IMR-90 (cell line): Measurements from ENCODE around the gene METTL23. TPM values are rescaled to one million over a fixed set of nuclear protein-coding genes. Genes with fewer than 3 reads are reported as not detected.

Experiments used
- ATAC-seq: fragments of 200-7000 bp; cut with Tn5 transposase; 2 replicates; pipeline ENCODE4 v1.9.1; 2020; ENCODE audit warnings: low read depth, mild to moderate bottlenecking, moderate library complexity
- BruUV-seq: library from RNA; stranded (reverse); fragments of 400-500 nt; replicated peaks from 2 replicates; lab custom pipeline; 2021; lab: Mats Ljungman, UMichigan
- CTCF ChIA-PET: fragments of 300-600 bp; formaldehyde crosslinking; extraction: SDS; loops from one replicate; lab custom pipeline; 2021; ENCODE audit warnings: antibody characterized with exemption; lab: Yijun Ruan, JAX
- POLR2A ChIA-PET: fragments of 300-600 bp; sonication (Branson Sonifier 250); formaldehyde crosslinking; loops from one replicate; lab custom pipeline; 2022; ENCODE audit warnings: antibody characterized with exemption; ENCODE audit not compliant: unreplicated experiment; lab: Charles Lee
- DNase-seq: peaks from one replicate; pipeline ENCODE4 v3.0.0; 2013
- H2AFZ ChIP-seq: replicated peaks from 2 replicates; pipeline ENCODE3; 2013; ENCODE audit warnings: low read length, mild to moderate bottlenecking; ENCODE audit not compliant: poor library complexity
- H2AK5ac ChIP-seq: 2 replicates; pipeline ENCODE4 v1.6.1; 2013; ENCODE audit warnings: low read depth, low read length, inconsistent platforms
- H2AK9ac ChIP-seq: replicated peaks from 2 replicates; pipeline ENCODE3; 2013; ENCODE audit warnings: mild to moderate bottlenecking, low read depth, low read length, moderate library complexity; ENCODE audit not compliant: poor library complexity
- H2BK120ac ChIP-seq: 2 replicates; pipeline ENCODE4 v1.6.1; 2013; ENCODE audit warnings: low read depth, low read length, inconsistent platforms
- H2BK15ac ChIP-seq: 3 replicates; pipeline ENCODE4 v1.6.1; 2013; ENCODE audit warnings: low read depth, low read length, inconsistent platforms
- H2BK20ac ChIP-seq: 2 replicates; pipeline ENCODE4 v1.6.1; 2013; ENCODE audit warnings: low read depth, mild to moderate bottlenecking, inconsistent platforms, low read length, moderate library complexity
- H2BK5ac ChIP-seq: 2 replicates; pipeline ENCODE4 v1.6.1; 2013; ENCODE audit warnings: mild to moderate bottlenecking, low read depth, low read length, inconsistent platforms; ENCODE audit not compliant: poor library complexity, severe bottlenecking
- H3K14ac ChIP-seq: replicated peaks from 2 replicates; pipeline ENCODE4 v1.6.1; 2013; ENCODE audit warnings: low read depth, low read length, inconsistent platforms
- H3K18ac ChIP-seq: 2 replicates; pipeline ENCODE4 v1.6.1; 2013; ENCODE audit warnings: low read depth, low read length, control low read depth
- H3K23ac ChIP-seq: 2 replicates; pipeline ENCODE4 v1.6.1; 2013; ENCODE audit warnings: low read depth, low read length, inconsistent platforms
- H3K27ac ChIP-seq: 2 replicates; pipeline ENCODE4 v1.5.1; 2013; ENCODE audit warnings: mild to moderate bottlenecking, control low read depth, low read length; ENCODE audit not compliant: insufficient read depth
- H3K27me3 ChIP-seq: 2 replicates; pipeline ENCODE4 v1.6.1; 2013; ENCODE audit warnings: low read length; ENCODE audit not compliant: control insufficient read depth, insufficient read depth
- H3K36me3 ChIP-seq: 2 replicates; pipeline ENCODE4 v1.6.1; 2013; ENCODE audit warnings: low read length, mixed read lengths; ENCODE audit not compliant: control insufficient read depth, insufficient read depth
- H3K4ac ChIP-seq: 2 replicates; pipeline ENCODE4 v1.6.1; 2013; ENCODE audit warnings: low read depth, low read length, inconsistent platforms
- H3K4me1 ChIP-seq: 2 replicates; pipeline ENCODE4 v1.6.1; 2013; ENCODE audit warnings: low read length, mixed read lengths; ENCODE audit not compliant: control insufficient read depth, insufficient read depth
- H3K4me2 ChIP-seq: 2 replicates; pipeline ENCODE4 v1.6.1; 2013; ENCODE audit warnings: low read depth, mild to moderate bottlenecking, control low read depth, low read length, moderate library complexity
- H3K4me3 ChIP-seq: 2 replicates; pipeline ENCODE4 v1.5.1; 2013; ENCODE audit warnings: low read depth, mild to moderate bottlenecking, control low read depth, low read length, moderate library complexity; ENCODE audit not compliant: insufficient read depth
- H3K56ac ChIP-seq: 2 replicates; pipeline ENCODE4 v1.6.1; 2013; ENCODE audit warnings: low read length, inconsistent platforms; ENCODE audit not compliant: insufficient read depth; ENCODE audit errors: extremely low read depth
- H3K79me1 ChIP-seq, 2 experiments: 2 replicates each; pipeline ENCODE4 v1.6.1; 2013; ENCODE audit warnings: low read length in 2 of 2, inconsistent platforms in 1 of 2, low read depth in 1 of 2
- H3K9ac ChIP-seq: 2 replicates; pipeline ENCODE4 v1.6.1; 2013; ENCODE audit warnings: low read depth, low read length, control low read depth
- H3K9me1 ChIP-seq: 2 replicates; pipeline ENCODE4 v1.6.1; 2013; ENCODE audit warnings: low read length, inconsistent platforms; ENCODE audit not compliant: insufficient read depth
- H3K9me3 ChIP-seq: 2 replicates; pipeline ENCODE4 v1.6.1; 2013; ENCODE audit warnings: low read length; ENCODE audit not compliant: control insufficient read depth, insufficient read depth
- H4K20me1 ChIP-seq: 2 replicates; pipeline ENCODE4 v1.6.1; 2013; ENCODE audit warnings: low read length, inconsistent platforms; ENCODE audit not compliant: insufficient read depth
- H4K5ac ChIP-seq: 2 replicates; pipeline ENCODE4 v1.6.1; 2013; ENCODE audit warnings: mild to moderate bottlenecking, low read depth, low read length, control low read depth
- H4K8ac ChIP-seq, 2 experiments: 2 replicates each; pipeline ENCODE4 v1.6.1; 2013; ENCODE audit warnings: low read depth in 2 of 2, low read length in 2 of 2, control low read depth in 1 of 2, inconsistent platforms in 1 of 2
- H4K91ac ChIP-seq: 2 replicates; pipeline ENCODE4 v1.6.1; 2013; ENCODE audit warnings: low read depth, low read length, inconsistent platforms; ENCODE audit not compliant: insufficient read depth
- CHD1 ChIP-seq: IDR thresholded peaks from 2 replicates; pipeline ENCODE4 v1.6.1; 2012; ENCODE audit warnings: low read depth, low read length, improper control_type of control experiment
- NFE2L2 ChIP-seq: fragments of 150-350 bp; IDR thresholded peaks from 2 replicates; pipeline ENCODE4 v1.6.1; 2016; ENCODE audit warnings: low read depth, mild to moderate bottlenecking, low read length
- WGBS, 2 experiments: methylation state at CpG; one replicate each; pipeline versions ENCODE4 v1.1.5 to v1.1.7; 2013; ENCODE audit warnings: missing lambda C conversion rate in 2 of 2; ENCODE audit not compliant: insufficient read length in 1 of 2; ENCODE audit errors: extremely low coverage in 2 of 2; 5-methylcytosine and 5-hydroxymethylcytosine counted together
- dilution Hi-C: fragments of 300-500 bp; cut with HindIII; formaldehyde crosslinking; loops from one replicate; pipeline ENCODE4 v1.14.3; 2018; ENCODE audit warnings: low sequenced_read_pairs; ENCODE audit not compliant: unreplicated experiment
- in situ Hi-C: fragments of 300-500 bp; cut with MboI; formaldehyde crosslinking; loops from 3 replicates; pipeline ENCODE4 v1.14.3; 2019; ENCODE audit warnings: low sequenced_read_pairs, inconsistent platforms, mixed read lengths
- intact Hi-C: fragments of 100-400 bp; cut with micrococcal nuclease; formaldehyde crosslinking; loops from 2 replicates; pipeline ENCODE4 v1.10.0; 2022
- polyA plus RNA-seq, 3 experiments: library from polyadenylated mRNA; depleted of rRNA; stranded (reverse); fragments of >200 nt; gene quantifications; 2 replicates each; pipeline ENCODE4 v1.2.3, GENCODE V29; 2012; ENCODE audit warnings: low replicate concordance in 1 of 3
- total RNA-seq: library from RNA; depleted of rRNA; stranded (reverse); fragments of >200 nt; gene quantifications from 2 replicates; pipeline ENCODE4 v1.2.3, GENCODE V29; 2012

Gene METTL23
- total and polyA plus RNA-seq, 2 of the 4 experiments (the other 2 are of a cell fraction): 18.8 to 32.1 TPM

GRCh38 chr17:76683921-76684745 is 42.5 kb upstream of the METTL23 start:
- Histone ChIP-seq H2BK20ac (no peak overlapping the region), H3K4ac (no peak overlapping the region), H3K14ac (no peak overlapping the region), H3K9ac (no peak overlapping the region), H3K9me3 (no peaks in the 10 kb centered on the region), H3K56ac (no peak overlapping the region), H2AK5ac (no peak overlapping the region), H4K5ac (no peak overlapping the region), H3K27ac (no peak overlapping the region), H2AK9ac (peak overlapping the region; percentile 9), H2BK5ac (no peak overlapping the region), H3K9me1 (peaks cover 6% of the 10 kb centered on the region), H2BK120ac (no peak overlapping the region), H3K27me3 (no peaks in the 10 kb centered on the region), H3K4me1 (peaks cover 22% of the 10 kb centered on the region), H4K91ac (no peak overlapping the region), H4K20me1 (peaks cover 34% of the 10 kb centered on the region), H3K18ac (no peak overlapping the region), H2AFZ (no peak overlapping the region), H2BK15ac (no peak overlapping the region), H4K8ac (no peak overlapping the region), H3K79me1 (peaks cover 5 to 68% of the 10 kb centered on the region in 2 experiments; a peak in 3 of 4 replicates), H3K36me3 (peaks cover 49% of the 10 kb centered on the region), H3K23ac (no peak overlapping the region), H3K4me3 (no peak overlapping the region), H3K4me2 (no peak overlapping the region)
- ChIA-PET POLR2A (interaction anchor here (0.5 kb wide), 1 partner anchor 117 kb away, joined by 3 read pairs; no protein-coding TSS in a partner anchor), CTCF (interaction anchor here (0.6 kb wide), 1 partner anchor 204 kb away, joined by 4 read pairs; no protein-coding TSS in a partner anchor)
- no peak for TF ChIP-seq CHD1
- TF ChIP-seq NFE2L2: no peak
- ATAC-seq: no peak
- no peak for DNase-seq
- intact Hi-C loops: loop anchor here (10.0 kb wide), 1 partner anchor 1921 kb away; no protein-coding TSS in a partner anchor
- WGBS, 2 experiments: no CpG with 5 or more reads among the region's 25 CpGs
- dilution Hi-C loops: no loop called here
- no TSS peak for BruUV-seq
- in situ Hi-C loops: no loop called here
